ENCODE results near the gene ABCG4.

- TF ChIP-seq POLR2A (IDR thresholded peaks at IDR 0.05; ENCODE audit: low read length) (no peak), GATA1 (IDR thresholded peaks at IDR 0.05; ENCODE audit: low read depth, low read length) (no peak)
Observed at GRCh38 chr11:119179983-119180382, 31.1 kb downstream of the ABCG4 start.
